Brain pericyte (primary cell): ENCODE measurements around the gene UQCRH.
"Not testable (repeated sequence)": the region's sequence is repeated elsewhere in the genome, so short reads cannot be mapped to it uniquely, and the experiment has no call there.

Experiments
- DNase-seq: peaks from one replicate; pipeline ENCODE4 v3.0.0-alpha.2; 2012; ENCODE audit warnings: low read depth, low spot score

UQCRH gene

DNA sequence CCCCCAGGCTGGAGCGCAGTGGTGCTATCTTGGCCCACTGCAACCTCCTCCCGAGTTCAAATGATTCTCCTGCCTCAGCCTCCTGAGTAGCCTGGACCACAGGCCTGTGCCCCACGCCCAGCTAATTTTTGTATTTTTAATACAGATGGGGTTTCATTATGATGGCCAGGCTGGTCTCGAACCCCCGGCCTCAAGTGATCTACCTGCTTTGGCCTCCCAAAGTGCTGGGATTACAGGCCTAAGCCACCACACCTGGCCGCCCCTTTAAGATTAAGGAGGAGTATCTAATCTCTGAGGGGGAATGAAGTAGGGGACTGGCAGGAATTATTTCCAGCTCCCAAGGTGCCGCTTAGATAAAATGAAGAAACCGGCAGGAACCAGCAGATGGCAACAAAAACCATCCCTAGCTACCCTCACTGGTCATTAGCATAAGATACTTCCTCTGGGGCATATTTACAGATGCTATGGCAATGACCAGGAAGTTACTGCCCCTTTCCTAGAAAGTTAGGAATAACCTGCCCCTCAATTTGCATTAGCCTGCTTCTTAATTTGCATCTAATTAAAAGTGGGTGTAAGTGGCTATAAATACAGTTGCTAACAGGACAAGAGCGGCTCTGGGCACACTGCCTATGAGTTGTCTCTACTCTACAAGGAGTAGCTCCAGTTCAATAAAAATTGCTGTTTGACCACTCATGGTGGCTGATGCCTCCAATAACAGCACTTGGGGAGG lies 30.0 kb downstream of the UQCRH start:
- no peak for DNase-seq

DNA sequence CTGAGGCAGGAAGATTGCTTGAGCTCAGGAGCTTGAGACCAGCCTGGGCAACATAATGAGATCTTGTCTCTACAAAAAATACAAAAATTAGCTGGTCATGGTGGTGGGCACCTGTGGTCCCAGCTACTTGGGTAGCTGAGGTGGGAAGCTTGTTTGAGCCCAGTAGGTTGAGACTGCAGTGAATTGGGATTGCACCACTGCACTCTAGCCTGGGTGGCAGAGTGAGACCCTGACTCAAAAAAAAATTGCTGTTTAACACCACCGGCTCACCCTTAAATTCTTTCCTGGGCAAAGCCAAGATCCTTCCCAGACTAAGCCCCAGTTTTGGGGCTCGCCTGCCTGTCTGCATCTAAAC lies 30.5 kb downstream of the UQCRH start:
- DNase-seq, result no peak

DNA sequence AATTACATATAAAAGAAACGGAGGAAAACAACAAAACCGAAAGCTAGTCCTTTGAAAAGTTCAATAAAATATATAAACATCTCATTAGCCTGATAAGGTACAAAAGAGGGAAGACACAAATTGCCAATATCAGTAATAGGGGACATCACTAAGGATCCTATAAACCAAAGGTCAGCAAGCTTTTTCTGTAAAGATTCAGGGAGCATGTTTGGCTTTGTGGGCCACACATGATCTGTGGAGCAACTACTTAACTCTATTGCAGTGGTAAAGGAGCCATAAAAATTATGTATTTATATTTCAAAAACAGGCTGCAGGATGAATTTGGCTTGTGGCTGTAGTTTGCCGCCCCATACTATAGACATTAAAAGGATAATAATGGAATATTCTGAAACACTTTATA lies 31.6 kb downstream of the UQCRH start:
- no peak for DNase-seq

DNA sequence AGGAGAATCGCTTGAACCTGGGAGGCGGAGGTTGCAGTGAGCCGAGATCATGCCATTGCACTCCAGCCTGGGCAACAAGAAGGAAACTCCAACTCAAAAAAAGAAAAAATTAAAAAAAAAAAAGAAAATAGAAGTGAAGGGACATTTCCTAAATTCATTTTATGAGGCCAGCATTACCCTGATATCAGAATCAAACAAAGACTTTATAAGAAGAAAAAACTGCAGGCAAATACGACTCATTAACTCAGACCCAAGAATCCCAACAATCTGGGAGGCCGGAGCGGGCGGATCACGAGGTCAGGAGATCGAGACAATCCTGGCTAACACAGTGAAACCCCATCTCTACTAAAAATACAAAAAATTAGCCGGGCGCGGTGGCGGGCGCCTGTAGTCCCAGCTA lies 33.9 kb downstream of the UQCRH start:
- not testable (repeated sequence) for DNase-seq

DNA sequence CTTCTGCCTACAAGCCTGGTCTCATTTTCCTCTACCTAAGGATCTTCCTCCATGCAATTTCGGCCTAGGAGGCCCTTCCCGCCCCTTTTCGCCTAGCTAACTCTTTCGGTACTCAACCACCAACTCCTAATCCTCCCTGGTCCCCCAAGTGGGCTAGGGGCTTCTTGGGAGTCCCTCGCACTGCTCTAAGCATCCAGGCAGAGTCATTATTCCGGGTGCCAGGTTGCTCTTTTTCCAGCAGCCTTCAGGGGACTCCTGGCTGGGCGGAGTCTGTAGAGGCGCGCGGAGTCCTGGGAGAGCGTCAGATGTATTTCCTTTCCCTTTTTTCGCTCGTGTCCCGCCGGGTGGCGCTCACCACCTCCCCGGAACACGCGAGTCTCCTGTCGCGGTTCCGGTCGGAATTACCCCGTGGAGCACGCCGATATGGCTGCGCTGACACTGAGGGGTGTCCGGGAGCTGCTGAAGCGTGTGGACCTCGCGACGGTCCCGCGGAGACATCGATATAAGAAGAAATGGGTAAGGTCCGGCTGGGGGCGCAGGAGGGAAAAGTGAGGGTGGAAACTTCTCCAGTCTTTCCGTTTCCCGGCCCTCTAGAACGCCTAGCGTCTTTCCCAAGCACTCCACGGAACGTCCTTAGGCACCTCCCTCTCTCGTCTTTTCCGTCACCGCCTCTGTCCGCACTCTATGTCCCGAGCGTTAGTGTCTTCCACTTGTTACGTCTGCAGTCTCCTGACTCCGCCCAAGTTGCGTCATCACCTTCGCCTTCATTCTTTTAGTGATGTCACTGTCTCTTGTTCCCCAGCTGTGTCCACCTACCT lies 37.1 kb downstream of the UQCRH start, which contains the start of gene NSUN4:
Gene NSUN4 (plus strand): TSS at position 404 of the 818 bp plus-strand sequence. CDS start 20 bp downstream, at position 424.
- peak; percentile 82 for DNase-seq

DNA sequence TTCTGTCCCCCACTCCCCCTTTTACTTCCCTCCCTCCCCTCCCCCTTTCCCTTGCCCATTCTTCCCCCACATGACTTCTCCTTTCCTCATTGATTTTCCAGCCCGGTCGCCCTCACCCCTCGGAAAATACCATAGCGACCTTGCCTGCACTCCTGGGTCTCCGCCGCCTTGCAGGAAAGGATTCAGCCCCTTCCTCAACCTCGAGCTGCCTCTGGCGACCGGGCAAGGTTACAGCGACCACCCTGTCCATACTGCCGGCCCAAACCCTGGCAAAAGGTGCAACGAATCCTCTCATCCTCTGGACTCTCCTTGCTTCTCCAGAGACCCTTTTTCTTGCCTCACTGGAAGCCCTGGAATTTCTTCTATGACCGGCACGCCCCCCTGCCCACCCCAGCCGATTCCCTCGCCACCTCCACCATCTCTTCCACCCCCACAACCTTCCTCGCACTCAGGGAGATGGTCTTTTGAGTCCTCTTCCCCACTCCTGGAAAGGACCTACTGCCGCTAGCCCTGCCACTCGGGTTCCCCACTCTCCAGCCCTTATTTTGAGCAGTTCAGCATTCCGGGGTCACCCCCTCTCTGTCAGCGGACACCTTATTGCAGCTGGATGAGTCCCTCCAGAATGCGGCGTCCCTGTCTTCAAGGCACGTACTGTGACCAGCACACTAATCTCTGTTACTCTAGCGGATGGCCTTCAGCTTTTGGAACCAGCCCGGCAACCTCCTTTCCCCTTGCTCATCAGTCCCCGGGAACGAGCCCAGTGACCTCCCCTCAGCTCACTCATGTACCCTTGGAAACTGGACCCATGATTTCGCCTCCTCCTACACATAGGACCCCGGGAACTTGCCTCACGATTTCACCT lies 38.0 kb downstream of the UQCRH start:
- DNase-seq, result no peak

DNA sequence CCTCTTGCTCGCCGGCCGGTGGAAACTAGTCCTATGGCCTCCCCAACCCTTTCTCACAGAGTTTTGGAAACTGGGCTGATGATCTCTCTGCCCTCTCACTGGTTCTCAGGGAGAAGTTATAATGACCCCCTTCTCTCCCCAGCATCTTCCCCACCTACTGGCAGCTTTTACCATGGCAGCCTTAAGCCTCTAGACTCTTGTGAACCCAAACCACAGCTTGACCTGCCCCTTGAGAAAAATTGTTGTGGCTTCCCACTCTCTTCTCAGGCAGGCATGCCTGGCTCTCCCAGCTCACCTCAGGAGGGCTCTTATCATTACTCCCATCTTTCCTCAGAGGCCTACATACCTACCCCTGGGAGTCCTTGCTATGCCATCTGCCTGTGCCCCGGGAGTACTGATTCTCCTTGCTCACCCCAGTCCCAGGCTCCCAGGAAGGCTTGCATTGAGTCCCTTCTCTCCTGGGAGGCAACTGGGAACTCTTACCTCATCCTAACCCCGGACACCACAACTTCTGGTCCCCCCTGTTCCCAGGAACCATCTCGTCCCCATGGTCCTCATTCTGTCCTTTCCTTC lies 38.7 kb downstream of the UQCRH start:
- DNase-seq, result no peak

DNA sequence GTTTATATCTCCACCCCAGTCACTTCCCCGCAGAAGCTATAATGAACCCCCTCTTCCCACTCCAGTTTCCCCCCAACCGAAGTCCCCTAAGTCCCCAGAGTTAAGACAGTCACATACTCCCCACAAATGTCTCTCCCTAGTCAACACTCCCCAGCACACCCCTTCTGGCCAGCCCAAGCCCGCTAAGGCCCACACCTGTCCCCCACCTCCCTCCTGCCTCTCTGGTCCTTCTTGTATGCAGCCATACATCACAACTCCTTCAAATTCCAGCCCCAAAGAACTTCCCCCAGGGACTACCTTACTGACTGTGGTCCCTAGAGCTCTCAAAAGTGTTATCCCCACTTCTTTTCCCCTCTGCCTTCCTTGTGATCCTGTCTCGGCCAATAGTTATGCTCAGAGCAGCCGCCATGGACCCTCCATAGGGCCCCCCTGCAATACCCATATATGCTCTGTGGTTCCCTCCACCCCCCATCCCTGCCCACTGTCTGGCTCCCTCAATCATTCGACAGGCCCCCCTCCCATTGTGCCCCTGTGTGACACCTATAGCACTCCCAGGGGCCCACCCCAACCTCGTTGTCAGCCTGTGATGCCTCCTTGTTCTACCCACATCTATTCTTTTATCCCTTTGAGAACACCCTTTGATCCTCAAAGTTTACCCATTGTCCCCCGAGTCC lies 39.3 kb downstream of the UQCRH start:
- no peak for DNase-seq

DNA sequence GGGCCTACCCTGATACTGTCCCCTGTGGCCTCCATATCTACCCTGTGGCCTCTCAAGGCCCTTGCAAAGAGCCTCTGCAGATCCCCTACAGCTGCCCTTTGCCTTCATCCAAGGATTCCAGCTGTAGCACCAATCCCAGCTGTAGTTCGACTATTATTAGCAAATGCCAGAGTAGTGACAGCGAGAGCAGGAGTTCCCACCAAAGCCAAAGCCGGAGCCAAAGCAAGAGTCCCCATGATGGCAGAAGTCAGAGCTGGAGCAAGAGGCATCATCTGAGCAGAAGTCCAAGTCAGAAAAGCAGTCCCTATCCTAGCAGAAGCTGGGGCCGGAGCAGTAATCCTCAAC lies 39.8 kb downstream of the UQCRH start:
- no peak for DNase-seq

DNA sequence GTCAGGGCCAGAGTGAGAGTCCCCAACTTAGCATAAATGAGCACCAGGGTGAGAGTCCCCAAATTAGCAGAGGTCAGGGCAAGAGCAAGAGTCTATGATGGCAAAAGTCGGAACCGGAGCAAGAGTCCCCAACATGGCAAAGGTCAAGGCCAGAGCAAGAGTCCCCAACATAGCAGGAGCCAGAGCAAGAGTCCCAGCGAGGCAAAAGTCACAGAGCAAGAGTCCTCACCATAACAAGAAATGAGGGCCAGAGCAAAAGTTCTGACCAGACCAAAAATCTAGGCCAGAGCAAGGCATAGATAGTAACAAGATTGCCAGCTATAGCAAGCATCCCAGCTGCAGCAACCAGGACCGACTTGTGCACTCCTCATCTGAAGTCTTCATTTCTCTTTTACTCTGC lies 40.2 kb downstream of the UQCRH start:
- DNase-seq, result no peak

DNA sequence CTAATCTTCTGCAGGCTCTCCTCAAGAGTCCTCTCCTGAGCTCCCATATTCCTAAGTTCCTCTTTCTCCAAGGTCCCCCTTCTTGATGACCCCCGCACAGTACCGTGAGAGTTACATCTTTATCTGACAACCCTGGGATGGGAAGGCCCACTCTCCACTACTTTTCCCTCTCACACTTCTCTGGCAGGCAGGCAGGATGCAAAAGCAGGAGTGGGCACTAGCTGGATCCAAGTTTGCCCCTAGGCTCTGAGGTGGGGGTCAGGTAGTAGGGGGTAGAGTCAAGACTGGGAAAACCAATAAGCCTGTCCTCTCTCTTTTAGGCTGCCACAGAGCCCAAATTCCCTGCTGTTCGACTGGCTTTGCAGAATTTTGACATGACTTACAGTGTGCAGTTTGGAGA lies 41.0 kb downstream of the UQCRH start:
- no peak for DNase-seq

DNA sequence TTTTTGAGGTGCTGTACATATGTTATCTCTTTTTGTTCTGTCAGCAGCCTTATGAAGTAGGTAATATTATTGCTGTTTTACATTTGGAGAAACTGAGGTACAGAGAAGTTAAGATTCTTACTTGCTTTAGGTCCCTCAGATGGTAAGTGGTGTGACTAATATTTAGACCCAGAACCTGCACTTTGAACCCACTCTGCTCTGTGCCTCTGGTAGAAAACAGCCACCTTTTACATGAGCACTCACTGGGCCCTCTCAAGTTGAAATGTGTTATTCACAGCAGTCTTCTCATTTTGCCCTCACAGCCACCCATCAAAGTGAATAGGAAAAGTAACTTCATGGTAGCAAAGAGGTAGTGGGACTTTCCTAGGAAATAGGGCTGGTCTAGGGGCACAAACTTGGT lies 41.8 kb downstream of the UQCRH start:
- no peak for DNase-seq

DNA sequence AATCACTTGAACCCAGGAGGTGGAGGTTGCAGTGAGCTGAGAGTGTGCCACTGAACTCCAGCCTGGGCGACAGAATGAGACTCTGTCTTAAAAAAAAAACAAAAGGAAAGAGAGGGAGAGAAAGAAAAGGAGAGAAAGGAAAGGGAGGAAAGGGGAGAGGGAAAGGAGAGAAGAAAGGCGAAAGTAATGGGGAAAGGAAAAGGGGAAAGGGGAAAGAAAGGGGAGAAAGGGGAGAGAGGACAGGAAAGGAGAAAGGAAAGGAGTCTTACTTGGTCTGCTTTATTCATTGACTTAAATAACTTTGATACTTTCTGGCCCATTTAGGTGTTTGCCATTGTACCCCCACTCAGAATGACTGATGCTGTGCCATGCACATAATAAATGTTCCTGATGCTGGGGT lies 48.9 kb downstream of the UQCRH start:
- DNase-seq, result no peak

DNA sequence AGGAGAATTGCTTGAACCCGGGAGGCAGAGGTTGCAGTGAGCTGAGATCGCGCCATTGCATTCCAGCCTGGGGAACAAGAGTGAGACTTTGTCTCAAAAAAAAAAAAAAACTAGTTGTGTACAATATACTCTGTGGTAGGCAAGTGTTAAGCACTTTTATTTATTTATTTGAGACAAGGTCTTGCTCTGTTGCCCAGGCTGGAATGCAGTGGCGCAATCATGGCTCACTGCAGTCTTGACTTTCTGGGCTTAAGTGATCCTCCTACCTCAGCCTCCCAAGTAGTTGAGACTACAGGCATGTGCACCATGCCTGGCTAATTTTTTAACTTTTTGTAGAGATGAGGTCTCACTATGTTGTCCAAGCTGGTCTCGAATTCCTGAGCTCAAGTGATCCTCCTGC lies 52.4 kb downstream of the UQCRH start:
- not testable (repeated sequence) for DNase-seq

DNA sequence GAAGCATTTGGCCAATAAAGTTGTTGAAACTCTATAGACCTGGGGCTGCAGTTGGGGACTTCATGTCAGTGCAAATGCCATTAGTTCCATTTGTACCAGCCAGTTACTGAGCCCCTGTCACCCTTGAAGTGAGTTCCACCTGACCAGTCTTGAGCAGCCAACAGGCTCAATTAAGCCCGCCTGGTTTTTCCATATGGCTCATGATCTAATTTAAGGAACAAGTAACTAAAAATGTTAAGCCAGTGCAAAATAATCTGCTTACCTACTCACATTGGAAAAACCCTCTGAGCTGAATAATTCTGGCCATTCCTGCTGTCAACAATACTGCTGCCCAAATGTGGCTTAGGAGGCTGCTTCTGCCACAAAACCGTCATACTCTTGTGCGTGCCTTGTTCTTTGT lies 58.7 kb downstream of the UQCRH start:
- no peak for DNase-seq

DNA sequence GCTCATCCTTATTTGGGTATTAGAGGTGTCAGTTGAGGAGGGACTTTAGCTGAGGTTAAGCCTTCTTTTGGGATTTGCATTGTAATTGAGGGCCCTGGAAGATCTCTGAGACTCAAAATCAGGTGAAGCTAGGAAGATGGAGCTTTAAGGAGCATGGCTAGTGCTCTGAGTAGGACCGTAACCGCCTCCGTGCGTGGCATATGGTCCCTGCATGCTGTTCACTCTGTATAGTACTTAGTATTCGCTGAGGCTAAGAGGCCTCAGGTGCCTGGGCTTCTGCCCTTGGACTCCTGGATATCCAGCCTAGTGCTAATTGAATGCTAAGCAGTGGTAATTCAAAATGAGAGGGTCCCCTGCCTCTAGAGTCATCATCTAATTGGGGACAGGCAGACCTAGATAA lies 59.6 kb downstream of the UQCRH start:
- no peak for DNase-seq

DNA sequence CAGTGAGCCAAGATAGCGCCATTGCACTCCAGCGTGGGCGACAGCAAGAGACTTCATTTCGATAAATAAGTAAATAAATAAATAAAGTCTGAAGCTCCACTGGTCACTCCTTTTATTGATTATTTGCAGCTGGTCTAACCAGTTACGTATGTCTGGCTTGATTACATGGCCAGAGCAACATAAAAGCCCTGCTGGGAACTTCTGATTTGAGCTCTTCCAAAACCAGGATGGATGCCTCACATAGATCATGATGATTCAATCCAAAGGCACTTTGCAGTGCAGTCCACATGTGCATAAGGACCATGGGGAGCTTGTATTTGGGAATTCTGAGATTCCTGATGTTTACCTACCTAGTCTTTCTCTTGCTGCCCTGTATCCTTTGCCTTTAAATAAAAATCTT lies 61.1 kb downstream of the UQCRH start:
- no peak for DNase-seq

DNA sequence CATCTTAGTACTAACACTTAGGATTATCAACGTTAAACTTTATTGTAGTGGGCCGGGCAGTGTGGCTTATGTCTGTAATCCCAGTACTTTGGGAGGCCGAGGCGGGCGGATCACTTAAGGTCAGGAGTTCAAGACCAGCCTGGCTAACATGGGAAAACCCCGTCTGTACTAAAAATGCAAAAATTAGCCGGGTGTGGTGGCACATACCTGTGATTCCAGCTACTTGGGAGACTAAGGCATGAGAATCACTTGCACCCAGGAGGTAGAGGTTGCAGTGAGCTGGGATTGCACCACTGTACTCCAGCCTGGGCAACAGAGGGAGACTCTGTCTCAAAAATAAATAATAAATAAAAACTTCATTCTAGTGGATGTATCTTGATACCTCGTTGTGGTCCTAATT lies 62.3 kb downstream of the UQCRH start:
- not testable (repeated sequence) for DNase-seq
